Activated CD4-positive, alpha-beta T cell treated with anti-CD3 and anti-CD28 coated beads, Interleukin-2, amount 10 ng/mL, durations not matched to agents 7 days and 5 days (primary cell): ENCODE results near the gene NACC2. TPM values are rescaled to one million over a fixed set of nuclear protein-coding genes. Genes with fewer than 3 reads are reported as not detected.
"Not testable (repeated sequence)": the region's sequence is repeated elsewhere in the genome, so short reads cannot be mapped to it uniquely, and the experiment has no call there.

Experiments
- CTCF ChIA-PET: fragments of 350-600 bp; sonication (Branson Sonifier 250); formaldehyde crosslinking; loops from one replicate; lab custom pipeline; 2021; ENCODE audit warnings: antibody characterized with exemption; lab: Charles Lee
- POLR2A ChIA-PET: fragments of 350-600 bp; sonication (Branson Sonifier 250); formaldehyde crosslinking; loops from one replicate; lab custom pipeline; 2021; ENCODE audit warnings: antibody characterized with exemption; lab: Charles Lee
- DNase-seq: peaks from one replicate; pipeline ENCODE4 v3.0.0-alpha.2; 2020
- H3K27ac Mint-ChIP-seq: one replicate; pipeline ENCODE4 v1.8.0; 2021; ENCODE audit warnings: mild to moderate bottlenecking, moderate library complexity, mixed read lengths
- H3K27me3 Mint-ChIP-seq: one replicate; pipeline ENCODE4 v1.8.0; 2021; ENCODE audit warnings: mixed read lengths
- H3K36me3 Mint-ChIP-seq: one replicate; pipeline ENCODE4 v1.8.0; 2021; ENCODE audit warnings: low read depth, mixed read lengths
- H3K4me1 Mint-ChIP-seq: one replicate; pipeline ENCODE4 v1.8.0; 2021; ENCODE audit warnings: mixed read lengths
- H3K4me3 Mint-ChIP-seq: one replicate; pipeline ENCODE4 v1.8.0; 2021; ENCODE audit warnings: mild to moderate bottlenecking, moderate library complexity, mixed read lengths
- H3K9me3 Mint-ChIP-seq: one replicate; pipeline ENCODE4 v1.8.0; 2021; ENCODE audit warnings: mixed read lengths
- total RNA-seq, 2 experiments: library from RNA; stranded (reverse); gene quantifications; one replicate each; pipeline ENCODE4 v1.2.3, GENCODE V29; 2021

Gene NACC2
- total RNA-seq, 2 experiments from 2014 or later = 4.1 to 4.4 TPM

GRCh38 chr9:136044971-136045594, 50.0 kb downstream of the NACC2 start:
- no peak for DNase-seq
- Mint-ChIP-seq H3K9me3 (no peaks in the 10 kb centered on the region), H3K4me3 (no peak overlapping the region), H3K4me1 (no peaks in the 10 kb centered on the region), H3K27ac (no peak overlapping the region), H3K27me3 (no peaks in the 10 kb centered on the region), H3K36me3 (no peaks in the 10 kb centered on the region)
- ChIA-PET POLR2A (no interaction called here), CTCF (no interaction called here)

GRCh38 chr9:136044207-136044970, 50.7 kb downstream of the NACC2 start:
- peaks cover 4% of the 10 kb centered on the region for H3K9me3 Mint-ChIP-seq
- no peaks in the 10 kb centered on the region for H3K36me3 Mint-ChIP-seq
- H3K27ac Mint-ChIP-seq = no peak overlapping the region
- H3K4me1 Mint-ChIP-seq = no peaks in the 10 kb centered on the region
- H3K27me3 Mint-ChIP-seq = no peaks in the 10 kb centered on the region
- ChIA-PET POLR2A (no interaction called here), CTCF (no interaction called here)
- no peak for DNase-seq
- no peak overlapping the region for H3K4me3 Mint-ChIP-seq

DNA sequence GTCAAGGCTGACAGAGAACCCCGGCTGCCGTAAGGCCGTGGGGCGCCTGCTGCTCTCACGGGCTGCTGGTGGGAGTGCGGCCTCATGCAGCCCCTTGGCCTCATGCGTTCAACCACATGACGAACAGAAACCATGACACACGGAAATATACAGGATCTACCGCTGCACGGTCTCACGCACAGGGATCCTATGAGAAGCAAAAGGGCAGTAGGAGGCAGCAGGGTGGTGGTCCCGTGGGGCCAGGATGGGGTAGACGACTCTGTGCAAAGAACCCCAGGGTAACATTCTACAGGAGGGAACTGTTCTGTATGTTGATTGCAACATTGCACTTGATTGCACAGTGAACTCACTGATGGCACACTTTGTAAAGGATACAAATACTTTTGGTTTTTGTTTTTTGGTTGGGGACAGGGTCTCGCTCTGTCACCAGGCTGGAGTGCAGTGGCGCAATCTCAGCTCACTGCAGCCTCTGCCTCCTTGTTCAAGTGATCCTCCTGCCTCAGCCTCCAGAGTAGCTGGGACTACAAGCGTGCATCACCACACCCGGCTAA, 51.6 kb downstream of the NACC2 start:
- no peaks in the 10 kb centered on the region for H3K36me3 Mint-ChIP-seq
- H3K9me3 Mint-ChIP-seq = peaks cover 10% of the 10 kb centered on the region
- ChIA-PET CTCF (no interaction called here), POLR2A (no interaction called here)
- DNase-seq = no peak
- H3K27ac Mint-ChIP-seq = no peak overlapping the region
- H3K4me1 Mint-ChIP-seq = no peaks in the 10 kb centered on the region
- H3K4me3 Mint-ChIP-seq = no peak overlapping the region
- H3K27me3 Mint-ChIP-seq = no peaks in the 10 kb centered on the region

DNA sequence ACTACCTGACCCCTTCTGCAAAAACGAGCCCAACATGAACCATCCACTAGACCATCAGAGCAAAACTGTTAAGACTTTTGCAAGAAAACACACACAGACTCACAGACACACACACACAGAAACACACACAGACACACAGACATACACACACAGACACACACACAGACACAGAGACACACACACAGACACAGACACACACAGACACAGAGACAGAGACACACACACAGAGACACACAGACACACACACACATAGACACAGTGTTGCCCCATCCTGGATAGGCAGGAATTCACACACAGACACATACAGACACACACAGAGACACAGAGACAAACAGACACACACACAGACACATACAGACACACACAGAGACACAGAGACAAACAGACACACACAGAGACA, 52.5 kb downstream of the NACC2 start:
- CTCF ChIA-PET = no interaction called here
- H3K4me3 Mint-ChIP-seq = no peak overlapping the region
- H3K36me3 Mint-ChIP-seq = no peaks in the 10 kb centered on the region
- H3K9me3 Mint-ChIP-seq = peaks cover 15% of the 10 kb centered on the region
- POLR2A ChIA-PET = no interaction called here
- H3K27ac Mint-ChIP-seq = no peak overlapping the region
- H3K4me1 Mint-ChIP-seq = no peaks in the 10 kb centered on the region
- no peaks in the 10 kb centered on the region for H3K27me3 Mint-ChIP-seq
- DNase-seq = no peak

GRCh38 chr9:136040848-136041247, 54.2 kb downstream of the NACC2 start:
- CTCF ChIA-PET = interaction anchor here (0.6 kb wide), 1 partner anchor 1116 kb away, joined by 3 read pairs; no protein-coding TSS in a partner anchor
- H3K4me3 Mint-ChIP-seq, H3K36me3 Mint-ChIP-seq, DNase-seq, H3K4me1 Mint-ChIP-seq, H3K27me3 Mint-ChIP-seq, H3K27ac Mint-ChIP-seq, POLR2A ChIA-PET: not testable (repeated sequence)
- H3K9me3 Mint-ChIP-seq = peaks cover 18% of the 10 kb centered on the region

GRCh38 chr9:136039488-136039887, 55.6 kb downstream of the NACC2 start:
- no peaks in the 10 kb centered on the region for H3K27me3 Mint-ChIP-seq
- CTCF ChIA-PET = no interaction called here

DNA sequence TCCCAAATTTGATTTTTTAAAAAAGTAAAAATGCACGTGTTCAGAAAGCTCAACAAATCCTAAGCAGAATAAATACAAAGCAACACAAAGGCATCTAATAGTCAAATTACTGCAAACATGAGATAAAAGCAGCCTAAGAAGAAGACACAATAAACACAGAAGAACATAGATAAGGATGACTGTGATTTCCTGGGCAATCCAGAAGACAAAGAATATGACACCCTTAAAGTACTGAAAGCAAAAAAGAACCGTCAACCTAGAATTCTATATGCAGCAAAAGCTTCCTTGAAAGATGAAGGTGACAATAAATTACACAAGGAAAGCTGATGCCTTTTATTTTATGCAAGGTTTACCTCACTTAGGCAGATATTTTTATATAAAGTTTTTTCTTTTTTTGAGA, 58.2 kb downstream of the NACC2 start:
- CTCF ChIA-PET = no interaction called here
- Mint-ChIP-seq H3K4me3 (no peak overlapping the region), H3K4me1 (no peaks in the 10 kb centered on the region), H3K9me3 (peaks cover 18% of the 10 kb centered on the region), H3K27me3 (no peaks in the 10 kb centered on the region), H3K36me3 (no peaks in the 10 kb centered on the region), H3K27ac (no peak overlapping the region)
- DNase-seq = no peak
- POLR2A ChIA-PET = no interaction called here

More at GRCh38 chr9:136039488-136039887, 55.6 kb downstream of the NACC2 start:
- Mint-ChIP-seq H3K4me3 (no peak overlapping the region), H3K9me3 (peaks cover 18% of the 10 kb centered on the region), H3K27ac (no peak overlapping the region), H3K4me1 (no peaks in the 10 kb centered on the region), H3K36me3 (no peaks in the 10 kb centered on the region)
- POLR2A ChIA-PET = no interaction called here
- no peak for DNase-seq

GRCh38 chr9:136036050-136036449, 59.0 kb downstream of the NACC2 start:
- CTCF ChIA-PET = no interaction called here
- no peaks in the 10 kb centered on the region for H3K27me3 Mint-ChIP-seq
- H3K9me3 Mint-ChIP-seq = peaks cover 18% of the 10 kb centered on the region
- no peak overlapping the region for H3K4me3 Mint-ChIP-seq
- H3K36me3 Mint-ChIP-seq = no peaks in the 10 kb centered on the region
- no peaks in the 10 kb centered on the region for H3K4me1 Mint-ChIP-seq
- POLR2A ChIA-PET = no interaction called here
- no peak overlapping the region for H3K27ac Mint-ChIP-seq
- DNase-seq = no peak

DNA sequence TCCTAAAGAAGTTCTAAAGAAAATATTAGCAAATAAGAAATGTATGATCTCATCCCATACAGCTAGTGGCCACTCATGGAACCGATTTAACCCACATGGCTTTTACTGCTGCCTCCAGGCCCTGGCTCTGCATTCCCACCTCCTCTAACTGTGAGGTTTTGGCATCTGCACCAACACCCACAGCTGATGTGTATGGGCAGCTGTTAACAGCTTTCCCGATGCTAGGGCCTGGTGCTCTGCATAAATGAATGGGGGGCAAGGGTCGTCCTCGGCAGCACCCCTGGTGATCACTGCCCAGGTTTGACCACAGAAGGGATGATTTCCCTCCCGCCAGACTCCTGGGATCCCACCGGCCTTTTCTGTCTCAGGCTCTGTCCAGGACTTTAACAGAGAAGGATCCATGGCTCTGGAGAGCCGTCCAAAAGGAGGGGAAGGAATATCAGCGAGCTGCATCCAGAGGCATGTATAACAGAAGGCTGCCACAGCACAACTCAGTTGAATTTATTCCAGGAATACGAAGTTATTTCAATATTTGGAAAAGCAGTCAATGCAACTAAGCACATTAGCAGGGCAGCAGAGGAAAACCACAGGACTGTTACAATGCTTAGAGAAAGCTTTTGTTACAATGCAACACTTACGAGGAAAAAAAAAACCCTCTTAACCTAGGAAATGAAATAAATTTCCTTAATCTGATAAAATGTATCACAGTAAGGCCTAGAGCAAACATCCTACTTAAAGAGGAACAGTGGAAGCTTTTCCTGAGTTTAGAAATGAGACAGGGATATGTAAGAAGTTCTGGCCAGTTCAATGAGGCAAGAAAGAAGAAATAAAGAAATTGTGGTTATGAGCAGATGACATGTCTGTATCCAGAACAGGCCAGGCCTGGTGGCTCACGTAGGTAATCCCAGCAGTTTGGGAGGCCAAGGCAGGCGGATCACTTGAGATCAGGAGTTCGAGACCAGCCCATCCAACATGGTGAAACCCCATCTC, 63.1 kb downstream of the NACC2 start:
- CTCF ChIA-PET = interaction anchor here (0.5 kb wide), 1 partner anchor 268 kb away, joined by 4 read pairs; no protein-coding TSS in a partner anchor
- H3K9me3 Mint-ChIP-seq = peaks cover 4% of the 10 kb centered on the region
- DNase-seq = no peak
- no peak overlapping the region for H3K27ac Mint-ChIP-seq
- no peaks in the 10 kb centered on the region for H3K4me1 Mint-ChIP-seq
- POLR2A ChIA-PET = no interaction called here
- peaks cover 3% of the 10 kb centered on the region for H3K36me3 Mint-ChIP-seq
- no peaks in the 10 kb centered on the region for H3K27me3 Mint-ChIP-seq
- no peak overlapping the region for H3K4me3 Mint-ChIP-seq

DNA sequence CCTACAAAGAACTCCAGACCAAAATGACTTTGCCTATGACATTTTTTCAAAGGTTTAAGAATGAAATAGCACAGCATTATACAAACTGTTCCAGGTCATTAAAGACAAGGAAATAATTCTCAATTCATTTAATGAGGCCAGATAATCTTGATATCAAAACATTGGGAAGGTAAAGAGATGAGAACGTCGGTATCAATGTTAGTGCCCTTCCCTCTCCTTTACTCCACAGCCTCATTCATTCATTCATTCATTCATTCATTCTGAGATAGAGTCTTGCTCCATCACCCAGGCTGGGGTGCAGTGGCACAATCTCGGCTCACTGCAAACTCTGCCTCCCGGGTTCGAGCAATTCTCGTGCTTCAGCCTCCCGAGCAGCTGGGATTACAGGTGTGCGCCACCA, 64.0 kb downstream of the NACC2 start:
- no peak for DNase-seq
- POLR2A ChIA-PET = no interaction called here
- H3K4me1 Mint-ChIP-seq = no peaks in the 10 kb centered on the region
- peaks cover 3% of the 10 kb centered on the region for H3K36me3 Mint-ChIP-seq
- no peak overlapping the region for H3K4me3 Mint-ChIP-seq
- peaks cover 3% of the 10 kb centered on the region for H3K9me3 Mint-ChIP-seq
- H3K27me3 Mint-ChIP-seq = no peaks in the 10 kb centered on the region
- CTCF ChIA-PET = no interaction called here
- H3K27ac Mint-ChIP-seq = no peak overlapping the region

DNA sequence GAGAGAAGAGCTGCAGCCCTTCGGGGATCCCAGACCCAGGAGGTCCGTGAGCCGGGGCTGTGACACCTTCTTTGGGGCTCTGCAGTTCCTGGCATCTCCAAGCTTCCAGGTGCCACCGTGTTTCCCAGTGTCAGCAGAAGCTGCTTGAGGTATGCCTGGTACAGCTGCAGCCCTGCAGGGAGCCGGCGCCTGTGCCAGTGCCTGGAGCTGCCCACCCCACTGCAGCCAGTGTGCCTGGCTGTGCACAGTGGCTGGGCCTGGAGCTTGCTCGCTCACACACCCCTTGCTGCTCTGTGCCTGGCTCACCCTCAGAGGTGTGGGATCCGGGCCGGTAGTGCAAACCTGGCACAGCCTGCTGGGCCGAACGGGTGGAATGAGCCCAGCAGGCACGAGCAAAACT, 65.5 kb downstream of the NACC2 start:
- Mint-ChIP-seq H3K36me3 (peaks cover 3% of the 10 kb centered on the region), H3K4me3 (no peak overlapping the region), H3K4me1 (no peaks in the 10 kb centered on the region), H3K27ac (no peak overlapping the region), H3K9me3 (peaks cover 2% of the 10 kb centered on the region), H3K27me3 (no peaks in the 10 kb centered on the region)
- no peak for DNase-seq
- POLR2A ChIA-PET = no interaction called here
- CTCF ChIA-PET = no interaction called here

DNA sequence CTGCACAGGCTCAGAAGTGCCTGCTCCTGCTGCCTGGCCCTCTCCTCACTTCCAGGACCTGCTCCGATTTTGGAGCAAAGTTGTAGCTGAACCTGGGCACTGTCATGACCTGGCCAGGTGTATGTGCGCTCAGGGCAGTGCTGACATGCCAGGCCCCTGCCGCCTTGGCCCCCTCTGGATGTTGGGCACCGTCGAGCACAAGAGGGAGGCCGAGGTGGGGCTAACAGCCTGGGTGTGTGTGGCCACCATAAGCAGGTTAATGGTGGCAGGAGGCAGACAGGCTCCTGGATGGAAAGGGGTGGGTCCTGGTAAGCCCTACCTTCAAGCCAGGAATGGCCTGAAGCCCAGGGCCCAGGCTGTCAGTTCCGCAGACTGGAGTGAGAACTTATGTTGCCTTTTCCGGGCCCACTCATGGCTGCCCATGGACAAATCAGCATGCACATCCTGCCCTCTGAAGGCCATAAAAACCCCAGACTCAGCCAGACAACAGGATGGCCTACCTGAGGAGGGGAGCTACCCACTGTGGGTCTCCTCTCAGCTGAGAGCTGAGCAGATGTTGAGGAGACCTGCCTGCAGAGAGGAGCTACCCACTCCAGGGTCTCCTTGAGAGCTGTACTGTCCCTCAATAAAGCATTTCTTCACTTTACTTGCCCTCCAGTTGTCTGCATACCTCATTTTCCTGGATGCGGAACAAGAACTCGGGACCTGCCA, 66.2 kb downstream of the NACC2 start:
- CTCF ChIA-PET = no interaction called here
- H3K36me3 Mint-ChIP-seq = peaks cover 3% of the 10 kb centered on the region
- H3K27ac Mint-ChIP-seq = no peak overlapping the region

More for the DNA sequence above, 66.2 kb downstream of the NACC2 start:
- Mint-ChIP-seq H3K27me3 (no peaks in the 10 kb centered on the region), H3K4me1 (no peaks in the 10 kb centered on the region), H3K4me3 (no peak overlapping the region), H3K9me3 (peaks cover 2% of the 10 kb centered on the region)
- DNase-seq = peak; percentile 2
- POLR2A ChIA-PET = no interaction called here
